GM12801 (cell line): Measurements from ENCODE around the gene POC1B.

ENCODE experiments used
- CTCF ChIP-seq: IDR thresholded peaks from one replicate; pipeline ENCODE4 v1.5.1; 2011; ENCODE audit warnings: control low read depth; ENCODE audit not compliant: insufficient read length; ENCODE audit errors: extremely low read depth

POC1B gene

GRCh38 chr12:89454080-89454848 is 71.6 kb downstream of the POC1B start:
- TF ChIP-seq CTCF = no peak

- TF ChIP-seq CTCF = no peak
These were observed 72.5 kb downstream of the POC1B start for GRCh38 chr12:89453121-89453978.

GRCh38 chr12:89451841-89452251 is 74.0 kb downstream of the POC1B start:
- no peak for TF ChIP-seq CTCF

GRCh38 chr12:89450907-89451306 is 74.9 kb downstream of the POC1B start:
- TF ChIP-seq CTCF = no peak

GRCh38 chr12:89448951-89449371 is 76.9 kb downstream of the POC1B start:
- no peak for TF ChIP-seq CTCF

- TF ChIP-seq CTCF = no peak
These were observed 77.3 kb downstream of the POC1B start for GRCh38 chr12:89448526-89448925.

GRCh38 chr12:89439941-89440340 is 85.9 kb downstream of the POC1B start:
- TF ChIP-seq CTCF = no peak
